Smooth muscle cell of the brain vasculature (primary cell): ENCODE measurements around the gene KCNQ1OT1.

ENCODE experiments used
- DNase-seq: peaks from one replicate; pipeline ENCODE4 v3.0.0-alpha.2; 2012; ENCODE audit warnings: low read depth, low spot score

Gene KCNQ1OT1

DNA sequence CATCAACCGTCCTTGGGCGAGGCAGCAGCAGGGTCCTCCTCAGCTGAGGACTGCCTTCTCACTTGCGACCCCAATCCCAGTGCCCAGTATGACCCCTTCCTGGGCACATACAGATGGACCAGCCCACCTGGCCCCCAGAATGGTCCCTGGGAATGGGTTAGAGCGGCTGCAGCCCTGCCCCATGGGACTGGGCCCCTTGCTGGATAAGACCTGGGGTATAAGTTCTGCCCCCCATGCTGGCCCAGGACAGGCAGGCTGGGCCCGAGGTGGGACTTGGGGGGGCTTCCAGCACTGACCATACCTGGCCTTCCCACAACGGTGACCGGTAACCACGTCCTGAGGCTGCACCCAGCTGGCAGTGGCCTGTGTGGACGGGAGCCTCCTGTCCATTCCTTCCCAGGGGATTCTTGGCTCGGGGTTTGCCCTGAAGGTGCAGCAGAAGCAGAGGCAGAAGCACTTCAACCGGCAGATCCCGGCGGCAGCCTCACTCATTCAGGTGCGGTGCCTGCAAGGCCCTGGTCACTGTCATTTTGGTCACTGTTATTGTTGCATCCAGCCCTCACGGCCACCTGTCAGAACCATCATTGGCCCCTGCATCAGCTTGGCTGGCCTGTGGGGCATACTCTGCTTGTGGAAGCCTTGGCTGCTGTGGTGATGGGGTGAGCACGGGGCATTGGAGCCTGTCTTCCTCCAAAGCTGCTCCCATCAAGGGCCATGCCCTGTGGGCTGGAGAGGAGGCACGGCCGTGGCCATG lies 114.8 kb downstream of the KCNQ1OT1 start:
- no peak for DNase-seq

GRCh38 chr11:2584434-2584811 lies 115.4 kb downstream of the KCNQ1OT1 start:
- DNase-seq: no peak

GRCh38 chr11:2583605-2583958 lies 116.2 kb downstream of the KCNQ1OT1 start:
- DNase-seq: no peak

DNA sequence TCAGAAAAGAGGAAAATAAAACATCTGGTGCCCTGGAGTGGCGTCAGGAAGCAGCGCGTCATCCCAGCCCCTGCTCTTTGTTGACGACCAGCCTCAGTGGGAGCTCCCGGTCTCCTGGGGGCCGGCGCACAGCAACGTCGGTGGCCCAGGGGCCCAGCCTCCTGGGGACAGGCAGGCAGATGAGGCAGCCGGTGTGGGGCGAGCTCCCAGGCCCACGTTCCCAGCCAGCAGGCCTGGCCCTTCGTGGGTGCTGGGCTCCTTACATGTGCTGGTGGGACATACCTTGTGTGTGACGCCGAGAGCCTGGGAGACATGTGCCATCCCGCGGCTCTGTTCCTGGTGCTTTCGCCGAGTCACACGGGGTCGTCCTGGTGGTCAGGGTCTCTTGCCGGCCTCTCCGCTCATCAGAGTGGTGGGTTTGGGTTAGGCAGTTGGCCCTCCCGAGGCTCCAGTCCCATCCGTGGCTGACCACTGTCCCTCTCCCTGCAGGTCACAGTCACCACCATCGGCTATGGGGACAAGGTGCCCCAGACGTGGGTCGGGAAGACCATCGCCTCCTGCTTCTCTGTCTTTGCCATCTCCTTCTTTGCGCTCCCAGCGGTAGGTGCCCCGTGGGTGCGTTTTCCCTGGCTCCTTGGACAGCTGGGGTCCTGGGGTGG lies 116.7 kb downstream of the KCNQ1OT1 start:
- peak; percentile 10 for DNase-seq

DNA sequence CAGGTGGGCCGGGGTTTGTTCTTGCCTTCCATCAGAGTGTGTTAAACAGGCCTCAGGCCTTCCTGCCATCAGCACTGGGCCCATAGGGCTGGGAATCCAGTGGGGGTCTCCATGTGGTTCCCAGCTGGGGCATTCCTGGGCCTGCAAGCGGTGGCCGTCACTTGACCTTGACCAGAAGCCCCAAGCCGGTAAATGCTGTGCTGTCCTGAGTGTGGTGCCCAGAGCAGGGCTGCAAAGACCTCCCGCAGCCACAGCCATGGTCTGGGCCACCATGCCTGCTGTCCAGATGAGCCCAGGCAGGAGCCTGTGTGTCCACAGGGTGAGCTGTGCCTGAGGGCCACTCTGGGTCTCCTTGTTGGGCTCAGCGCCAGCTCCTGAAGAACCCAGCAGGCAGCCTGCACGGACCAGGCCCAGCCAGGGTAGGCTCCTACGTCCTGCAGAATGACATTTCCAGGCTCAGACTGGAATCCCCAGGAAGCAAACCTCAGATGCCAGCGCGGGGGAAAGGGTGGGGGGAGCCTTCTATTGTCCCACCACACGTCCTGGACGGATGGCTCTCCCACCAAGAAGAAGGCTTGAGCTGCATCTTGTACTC lies 117.3 kb downstream of the KCNQ1OT1 start:
- no peak for DNase-seq

DNA sequence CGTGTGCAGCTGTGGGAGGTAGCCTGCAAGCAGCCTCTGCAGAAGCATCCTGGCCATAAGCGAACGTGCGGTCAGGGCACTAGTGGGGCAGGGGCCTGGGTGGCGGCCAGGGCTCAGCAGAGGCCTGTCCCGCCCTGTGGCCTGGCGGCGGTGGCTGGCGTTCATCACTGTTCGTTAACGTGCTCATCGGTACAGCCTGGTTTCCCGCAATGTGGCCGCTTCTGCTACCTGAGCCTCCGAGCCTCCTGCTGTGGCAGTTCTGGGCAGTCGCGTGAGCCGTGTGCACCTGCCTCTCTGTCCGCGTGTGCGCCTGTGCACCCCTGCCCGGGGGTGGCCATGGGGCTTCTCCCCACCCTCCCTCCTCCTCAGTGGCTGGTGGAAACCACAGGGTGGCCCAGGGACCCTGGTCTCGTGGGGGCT lies 117.9 kb downstream of the KCNQ1OT1 start:
- DNase-seq: no peak

GRCh38 chr11:2581151-2581930 lies 118.5 kb downstream of the KCNQ1OT1 start:
- DNase-seq: no peak

- no peak for DNase-seq
Measured at GRCh38 chr11:2580571-2581001, 119.2 kb downstream of the KCNQ1OT1 start.

- no peak for DNase-seq
Measured at GRCh38 chr11:2580061-2580421, 119.8 kb downstream of the KCNQ1OT1 start.

GRCh38 chr11:2579315-2580060 lies 120.3 kb downstream of the KCNQ1OT1 start:
- DNase-seq: no peak

DNA sequence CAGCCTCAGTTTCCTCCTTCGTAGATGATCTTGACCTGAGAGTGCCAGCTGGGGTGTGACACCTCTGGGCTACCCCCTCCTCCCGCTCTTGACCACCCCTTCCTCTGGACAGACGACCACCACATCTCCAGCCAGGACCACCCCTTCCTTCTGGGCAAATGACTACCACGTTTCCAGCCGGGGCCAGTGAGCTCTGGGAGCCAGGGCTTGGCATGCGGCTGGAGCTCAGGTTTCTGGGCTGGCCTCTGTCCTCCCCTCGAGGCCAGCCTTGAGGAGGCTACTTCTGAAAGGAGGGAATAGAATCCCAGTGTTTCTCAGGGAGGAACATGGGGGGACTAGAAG lies 120.9 kb downstream of the KCNQ1OT1 start:
- DNase-seq: no peak

DNA sequence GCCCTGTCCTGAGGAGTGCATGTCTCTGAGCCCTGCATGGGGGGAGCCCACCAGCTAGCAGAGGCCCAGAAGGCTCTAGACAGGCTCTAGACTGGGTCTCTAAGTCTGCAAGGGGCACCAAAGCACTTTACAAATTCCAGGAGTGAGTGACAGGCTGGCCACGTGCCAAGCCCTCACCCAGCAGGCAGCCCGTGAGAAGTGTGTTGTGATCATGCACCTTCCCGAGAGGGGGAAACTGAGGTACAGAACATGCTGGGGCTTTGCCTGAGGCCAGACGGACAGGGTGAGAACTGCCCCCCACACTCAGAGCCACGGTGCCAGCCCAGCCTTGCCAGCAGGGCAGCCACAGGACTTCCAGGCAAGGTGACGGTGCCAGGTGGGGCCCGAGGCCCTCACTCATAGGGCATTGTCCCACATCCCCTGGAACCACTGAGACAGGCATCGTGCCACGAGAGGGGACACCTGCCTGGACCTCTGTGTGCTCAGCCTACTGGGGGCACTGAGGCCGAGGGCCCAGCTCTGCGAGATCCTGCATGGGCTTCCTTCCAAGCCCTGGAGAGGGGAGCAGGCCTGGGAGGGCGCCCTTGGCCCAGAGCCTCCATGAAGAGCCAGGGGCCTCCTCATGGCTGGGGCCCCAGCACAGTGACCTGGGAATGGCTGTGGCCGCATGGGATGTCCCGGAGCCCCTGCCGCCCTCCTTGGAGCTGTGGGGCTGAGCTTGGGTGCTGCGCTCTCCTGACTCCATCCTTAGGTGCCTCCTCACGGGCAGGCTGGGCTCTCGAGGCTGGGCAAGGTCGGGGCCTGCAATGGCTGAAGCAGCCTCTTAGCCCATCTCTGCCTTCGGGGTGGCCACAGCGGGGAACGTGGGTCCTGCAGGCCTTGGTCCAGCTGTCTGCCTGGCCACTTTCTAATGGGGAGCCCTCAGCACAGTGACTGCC lies 121.5 kb downstream of the KCNQ1OT1 start:
- DNase-seq: no peak

GRCh38 chr11:2577031-2577990 lies 122.5 kb downstream of the KCNQ1OT1 start:
- no peak for DNase-seq

DNA sequence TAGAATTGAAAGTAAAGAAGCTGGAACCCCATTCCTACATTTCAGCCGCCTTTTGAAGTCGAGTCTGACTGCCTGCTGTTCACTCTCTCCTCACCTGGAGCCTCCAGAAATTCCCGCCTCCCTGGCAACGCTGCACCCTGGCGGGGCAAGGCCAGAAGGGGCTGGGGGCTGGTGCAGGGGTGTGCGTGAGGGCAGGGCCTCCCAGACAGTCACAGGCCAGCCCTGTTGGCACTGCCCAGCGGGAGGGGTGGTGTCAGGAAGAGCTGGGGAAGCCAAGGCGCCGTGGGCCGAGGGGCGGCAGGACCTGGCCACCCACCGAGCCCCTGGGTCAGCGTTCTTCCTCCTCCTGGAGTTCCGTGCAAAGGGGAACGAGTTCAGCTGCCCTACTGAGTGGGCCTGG lies 123.2 kb downstream of the KCNQ1OT1 start:
- no peak for DNase-seq

DNA sequence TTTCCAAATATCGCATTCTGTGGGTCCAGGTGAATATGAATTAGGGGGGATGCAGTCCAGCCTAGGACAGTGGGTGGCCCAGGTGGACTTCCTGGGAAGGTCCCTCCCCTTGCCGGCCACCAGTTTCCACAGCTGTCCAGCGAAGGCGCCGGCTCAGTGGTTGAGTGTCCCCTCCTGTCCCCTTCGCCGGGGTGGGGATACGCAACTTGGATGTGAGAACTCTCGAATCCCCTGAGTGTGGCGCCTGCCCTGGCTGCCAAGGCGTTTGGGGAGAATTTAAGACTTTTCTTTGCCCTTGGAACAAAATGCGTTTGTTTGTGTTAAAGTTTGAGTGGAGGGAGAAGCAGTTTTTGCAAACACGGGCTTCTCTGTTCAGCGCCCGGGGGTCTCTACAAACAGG lies 123.7 kb downstream of the KCNQ1OT1 start:
- no peak for DNase-seq

DNA sequence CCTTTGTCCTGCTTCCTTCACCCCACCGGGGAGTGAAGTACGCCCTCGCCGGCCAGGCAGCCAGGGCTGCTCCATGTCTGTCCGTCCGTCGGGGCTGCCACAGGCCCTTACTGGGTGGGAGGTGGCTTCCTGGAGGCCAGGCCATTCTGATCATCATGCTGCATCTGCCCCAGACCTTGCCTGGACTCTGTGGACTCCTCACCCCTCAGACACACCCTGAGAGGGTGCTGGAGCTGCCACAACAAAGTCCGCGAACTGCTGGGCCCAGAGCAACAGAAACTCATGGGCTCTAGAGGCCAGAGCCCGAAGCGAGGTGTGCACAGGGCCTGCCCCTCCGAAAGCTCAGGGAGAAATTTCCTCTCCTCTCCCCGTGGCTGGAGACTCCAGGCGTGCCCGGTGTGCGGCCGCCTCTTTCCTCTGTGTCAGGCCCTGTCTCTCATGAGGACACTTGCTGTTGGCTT lies 124.2 kb downstream of the KCNQ1OT1 start:
- DNase-seq: no peak

- no peak for DNase-seq
Measured at GRCh38 chr11:2574553-2575535, 125.0 kb downstream of the KCNQ1OT1 start.

GRCh38 chr11:2574043-2574552 lies 125.7 kb downstream of the KCNQ1OT1 start:
- no peak for DNase-seq
